K562 (cell line): ENCODE measurements around the gene AIF1. TPM values are rescaled to one million over a fixed set of nuclear protein-coding genes. Genes with fewer than 3 reads are reported as not detected.

Source experiments
- DPF2 ChIP-seq: fragments of 450-650 bp; IDR thresholded peaks from 2 replicates; pipeline ENCODE4 v1.6.1; 2016
- HDGF ChIP-seq: fragments of 450-650 bp; IDR thresholded peaks from 2 replicates; pipeline ENCODE4 v1.6.1; 2016
- KAT2B ChIP-seq: IDR thresholded peaks from one replicate; pipeline ENCODE4 v1.6.1; 2012; ENCODE audit warnings: low read depth, mild to moderate bottlenecking, control low read depth, inconsistent platforms, low read length, moderate library complexity
- MBD1 ChIP-seq: fragments of 250-450 bp; sonication (Bioruptor Pico); IDR thresholded peaks from 2 replicates; pipeline ENCODE4 v1.8.0; 2022; ENCODE audit warnings: inconsistent platforms
- ZNF318 ChIP-seq, 2 experiments: fragments of 450-650 bp; IDR thresholded peaks; 2 replicates each; pipeline ENCODE4 v1.6.1; 2016; ENCODE audit warnings: mild to moderate bottlenecking in 2 of 2, borderline replicate concordance in 1 of 2, low read depth in 1 of 2, moderate library complexity in 1 of 2
- polyA plus RNA-seq, 8 experiments: library from polyadenylated mRNA; depleted of rRNA in 4 of 8; stranded (reverse) in 5 of 8; unstranded in 3 of 8; fragments of >200 nt; fragmentation: Nextera tagmentation in 2 of 8; fragmentation: Illumina TruSeq in 1 of 8; extraction: Ambion mirVana in 2 of 8; extraction: Trizol in 1 of 8; gene quantifications; 2 replicates each; pipeline versions ENCODE4 v1.2.1 to v1.2.3, GENCODE V29; 2011 to 2014; ENCODE audit warnings: inconsistent platforms in 1 of 8, missing spikeins in 1 of 8
- total RNA-seq, 7 experiments: library from RNA; depleted of rRNA in 6 of 7; stranded (reverse); fragments of >200 nt in 6 of 7; fragmentation: Illumina TruSeq in 2 of 7; extraction: Trizol in 2 of 7; gene quantifications; 2 replicates each; pipeline versions ENCODE4 v1.2.1 to v1.2.3, GENCODE V29; 2011 to 2021; ENCODE audit warnings: low replicate concordance in 1 of 7

The AIF1 gene
- total and polyA plus RNA-seq, 9 of the 15 experiments (the other 6 are each of a cell fraction or from before 2014, with no cell fraction given), result 9.4 to 33.4 (median 19.4) TPM

- TF ChIP-seq ZNF318 (IDR thresholded peaks at IDR 0.05; ENCODE audit: borderline replicate concordance in 1 of 2, low read depth in 1 of 2), result no peak
- TF ChIP-seq DPF2, result no peak
- no peak for TF ChIP-seq HDGF
- no peak for TF ChIP-seq KAT2B
- no peak for TF ChIP-seq MBD1
Measured at GRCh38 chr6:31634131-31634530, 19.1 kb downstream of the AIF1 start (continued).
